Astrocyte (in vitro differentiated cells and primary cell): ENCODE measurements around the gene CD80. TPM values are rescaled to one million over a fixed set of nuclear protein-coding genes. Genes with fewer than 3 reads are reported as not detected.
A peak's percentile ranks its signal among the peaks of the same experiment; 100 is the strongest.

Source experiments
- DNase-seq: peaks from one replicate; pipeline ENCODE4 v3.0.0-alpha.2; 2010; ENCODE audit warnings: low read depth
- FAIRE-seq: peaks from 2 replicates; lab custom pipeline; 2011; peaks lifted over from hg19 to GRCh38; lab: Jason Lieb, UNC
- H2AFZ ChIP-seq: 2 replicates; pipeline ENCODE4 v1.6.0; 2012; ENCODE audit warnings: low read depth, low read length, inconsistent platforms
- H3K27ac ChIP-seq: 2 replicates; pipeline ENCODE4 v1.5.1; 2011; ENCODE audit warnings: low read depth, low read length, inconsistent platforms
- H3K27me3 ChIP-seq: 2 replicates; pipeline ENCODE4 v1.6.0; 2011; ENCODE audit warnings: low read length, inconsistent platforms; ENCODE audit not compliant: insufficient read depth
- H3K36me3 ChIP-seq: 2 replicates; pipeline ENCODE4 v1.5.1; 2011; ENCODE audit warnings: low read length, inconsistent platforms; ENCODE audit not compliant: insufficient read depth
- H3K4me1 ChIP-seq: 2 replicates; pipeline ENCODE4 v1.5.1; 2011; ENCODE audit warnings: low read length, inconsistent platforms; ENCODE audit not compliant: insufficient read depth
- H3K4me2 ChIP-seq: 2 replicates; pipeline ENCODE4 v1.6.0; 2012; ENCODE audit warnings: low read length, inconsistent platforms
- H3K4me3 ChIP-seq: 2 replicates; pipeline ENCODE4 v1.5.1; 2011; ENCODE audit warnings: low read depth, mild to moderate bottlenecking, low read length, inconsistent platforms; ENCODE audit not compliant: insufficient read depth
- H3K79me2 ChIP-seq: 2 replicates; pipeline ENCODE4 v1.6.0; 2012; ENCODE audit warnings: mild to moderate bottlenecking, low read length, inconsistent platforms; ENCODE audit not compliant: insufficient read depth
- H3K9ac ChIP-seq: 2 replicates; pipeline ENCODE4 v1.6.0; 2012; ENCODE audit warnings: mild to moderate bottlenecking, low read length, inconsistent platforms
- H3K9me3 ChIP-seq: 2 replicates; pipeline ENCODE4 v1.5.1; 2012; ENCODE audit warnings: low read depth, mild to moderate bottlenecking, low read length, inconsistent platforms; ENCODE audit not compliant: insufficient read depth
- H4K20me1 ChIP-seq: 2 replicates; pipeline ENCODE4 v1.6.0; 2012; ENCODE audit warnings: low read length, inconsistent platforms; ENCODE audit not compliant: insufficient read depth
- H3K27ac Mint-ChIP-seq: one replicate; pipeline ENCODE4 v1.8.0; 2021; ENCODE audit warnings: mild to moderate bottlenecking, mixed read lengths; ENCODE audit not compliant: unreplicated experiment
- H3K27me3 Mint-ChIP-seq: one replicate; pipeline ENCODE4 v1.8.0; 2021; ENCODE audit warnings: low read depth, mixed read lengths; ENCODE audit not compliant: unreplicated experiment
- H3K36me3 Mint-ChIP-seq: one replicate; pipeline ENCODE4 v1.8.0; 2021; ENCODE audit warnings: low read depth, mixed read lengths; ENCODE audit not compliant: unreplicated experiment
- H3K4me1 Mint-ChIP-seq: one replicate; pipeline ENCODE4 v1.8.0; 2021; ENCODE audit warnings: low read depth, mixed read lengths; ENCODE audit not compliant: unreplicated experiment
- H3K4me3 Mint-ChIP-seq: one replicate; pipeline ENCODE4 v1.8.0; 2021; ENCODE audit warnings: mild to moderate bottlenecking, moderate library complexity, mixed read lengths; ENCODE audit not compliant: unreplicated experiment
- H3K9me3 Mint-ChIP-seq: one replicate; pipeline ENCODE4 v1.8.0; 2021; ENCODE audit warnings: mild to moderate bottlenecking, mixed read lengths; ENCODE audit not compliant: unreplicated experiment
- EZH2 ChIP-seq: IDR thresholded peaks from 2 replicates; pipeline ENCODE4 v1.6.1; 2012; ENCODE audit warnings: mild to moderate bottlenecking, low read length, inconsistent platforms; ENCODE audit not compliant: insufficient read depth
- total RNA-seq: library from RNA; stranded (reverse); gene quantifications from 2 replicates; pipeline ENCODE4 v1.2.1, GENCODE V29; 2021
- TF ChIP-seq, protein P1 (sequence below): IDR thresholded peaks from 2 replicates; pipeline ENCODE4 v1.5.1; 2011; ENCODE audit warnings: low read depth, mild to moderate bottlenecking, inconsistent platforms, low read length, moderate library complexity; ENCODE audit not compliant: insufficient read depth

Gene CD80
- total RNA-seq, 1 donor from 2014 or later = not detected

DNA sequence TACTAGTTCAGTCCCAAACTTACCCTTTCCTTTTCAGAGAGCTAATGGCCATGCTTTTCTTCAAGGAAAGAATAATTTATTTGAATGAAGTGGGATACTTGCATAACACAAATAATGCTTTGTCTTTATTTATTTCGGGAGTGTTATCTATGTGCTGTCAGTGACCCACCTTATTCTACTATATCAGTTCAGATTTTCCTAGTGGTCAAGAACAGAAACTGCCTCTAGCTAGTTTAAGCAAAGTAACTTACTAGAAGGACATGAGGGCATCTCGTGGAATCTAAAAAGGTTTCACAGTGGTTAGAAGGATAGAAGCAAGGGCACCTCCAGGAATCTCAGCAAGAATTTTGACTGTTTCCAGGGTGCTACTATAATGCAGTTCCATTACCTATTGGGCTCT lies 64.8 kb downstream of the CD80 start:
- Mint-ChIP-seq H3K36me3 (peaks cover 9% of the 10 kb centered on the region), H3K9me3 (peaks cover 2% of the 10 kb centered on the region), H3K4me1 (peaks cover 1% of the 10 kb centered on the region), H3K27me3 (no peaks in the 10 kb centered on the region), H3K4me3 (no peak overlapping the region), H3K27ac (no peak overlapping the region)
- FAIRE-seq = no peak
- H3K27ac ChIP-seq = no peak overlapping the region
- H3K4me3 ChIP-seq = no peak overlapping the region
- H2AFZ ChIP-seq = no peak overlapping the region
- peaks cover 15% of the 10 kb centered on the region for H3K79me2 ChIP-seq
- no peak overlapping the region for H3K9ac ChIP-seq
- TF ChIP-seq, protein P1, sequence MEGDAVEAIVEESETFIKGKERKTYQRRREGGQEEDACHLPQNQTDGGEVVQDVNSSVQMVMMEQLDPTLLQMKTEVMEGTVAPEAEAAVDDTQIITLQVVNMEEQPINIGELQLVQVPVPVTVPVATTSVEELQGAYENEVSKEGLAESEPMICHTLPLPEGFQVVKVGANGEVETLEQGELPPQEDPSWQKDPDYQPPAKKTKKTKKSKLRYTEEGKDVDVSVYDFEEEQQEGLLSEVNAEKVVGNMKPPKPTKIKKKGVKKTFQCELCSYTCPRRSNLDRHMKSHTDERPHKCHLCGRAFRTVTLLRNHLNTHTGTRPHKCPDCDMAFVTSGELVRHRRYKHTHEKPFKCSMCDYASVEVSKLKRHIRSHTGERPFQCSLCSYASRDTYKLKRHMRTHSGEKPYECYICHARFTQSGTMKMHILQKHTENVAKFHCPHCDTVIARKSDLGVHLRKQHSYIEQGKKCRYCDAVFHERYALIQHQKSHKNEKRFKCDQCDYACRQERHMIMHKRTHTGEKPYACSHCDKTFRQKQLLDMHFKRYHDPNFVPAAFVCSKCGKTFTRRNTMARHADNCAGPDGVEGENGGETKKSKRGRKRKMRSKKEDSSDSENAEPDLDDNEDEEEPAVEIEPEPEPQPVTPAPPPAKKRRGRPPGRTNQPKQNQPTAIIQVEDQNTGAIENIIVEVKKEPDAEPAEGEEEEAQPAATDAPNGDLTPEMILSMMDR = no peak
- TF ChIP-seq EZH2 = no peak
- peaks cover 10% of the 10 kb centered on the region for H3K4me1 ChIP-seq
- no peaks in the 10 kb centered on the region for H3K9me3 ChIP-seq
- DNase-seq = no peak
- H3K27me3 ChIP-seq = no peaks in the 10 kb centered on the region
- no peak overlapping the region for H3K4me2 ChIP-seq
- H3K36me3 ChIP-seq = peaks cover 5% of the 10 kb centered on the region
- no peaks in the 10 kb centered on the region for H4K20me1 ChIP-seq

DNA sequence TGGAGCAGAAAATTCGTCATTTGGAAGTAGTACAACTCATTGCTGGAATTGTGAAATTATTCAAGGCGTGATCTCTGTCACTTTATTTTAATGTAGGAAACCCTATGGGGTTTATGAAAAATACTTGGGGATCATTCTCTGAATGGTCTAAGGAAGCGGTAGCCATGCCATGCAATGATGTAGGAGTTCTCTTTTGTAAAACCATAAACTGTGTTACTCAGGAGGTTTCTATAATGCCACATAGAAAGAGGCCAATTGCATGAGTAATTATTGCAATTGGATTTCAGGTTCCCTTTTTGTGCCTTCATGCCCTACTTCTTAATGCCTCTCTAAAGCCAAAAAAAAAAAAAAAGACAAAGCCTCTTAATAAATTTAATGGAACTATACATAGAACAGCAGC lies 66.6 kb downstream of the CD80 start:
- no peak for DNase-seq
- Histone ChIP-seq H3K9me3 (no peaks in the 10 kb centered on the region), H3K27me3 (no peaks in the 10 kb centered on the region), H2AFZ (no peak overlapping the region), H3K4me3 (no peak overlapping the region), H3K79me2 (no peaks in the 10 kb centered on the region), H3K36me3 (peaks cover 5% of the 10 kb centered on the region), H4K20me1 (no peaks in the 10 kb centered on the region), H3K4me1 (peaks cover 7% of the 10 kb centered on the region), H3K27ac (no peak overlapping the region), H3K4me2 (no peak overlapping the region), H3K9ac (no peak overlapping the region)
- H3K4me3 Mint-ChIP-seq = no peak overlapping the region
- no peak for FAIRE-seq
- peaks cover 9% of the 10 kb centered on the region for H3K36me3 Mint-ChIP-seq
- no peaks in the 10 kb centered on the region for H3K4me1 Mint-ChIP-seq
- H3K27me3 Mint-ChIP-seq = no peaks in the 10 kb centered on the region
- no peak overlapping the region for H3K27ac Mint-ChIP-seq
- H3K9me3 Mint-ChIP-seq = peaks cover 2% of the 10 kb centered on the region
- TF ChIP-seq, protein P1 = no peak
- TF ChIP-seq EZH2 = no peak

DNA sequence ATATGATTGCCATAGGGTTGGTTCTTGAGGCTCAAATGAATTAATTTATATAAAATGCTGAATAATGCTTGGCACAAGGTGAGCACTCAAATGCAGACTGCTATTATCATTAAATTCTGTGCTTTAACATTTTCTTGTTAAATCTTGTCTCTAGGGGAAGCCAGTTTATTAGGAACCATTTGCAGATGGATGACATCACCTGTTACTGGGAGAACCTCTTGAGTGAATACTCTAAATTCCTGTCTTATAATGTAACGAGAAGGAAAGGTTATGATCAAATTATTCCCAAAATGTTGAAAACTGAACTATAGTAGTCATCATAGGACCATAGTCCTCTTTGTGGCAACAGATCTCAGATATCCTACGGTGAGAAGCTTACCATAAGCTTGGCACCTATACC lies 67.3 kb downstream of the CD80 start:
- Mint-ChIP-seq H3K36me3 (peaks cover 9% of the 10 kb centered on the region), H3K27me3 (no peaks in the 10 kb centered on the region), H3K4me3 (no peak overlapping the region), H3K9me3 (peaks cover 2% of the 10 kb centered on the region), H3K27ac (no peak overlapping the region), H3K4me1 (no peaks in the 10 kb centered on the region)
- Histone ChIP-seq H3K27me3 (no peaks in the 10 kb centered on the region), H3K79me2 (no peaks in the 10 kb centered on the region), H2AFZ (no peak overlapping the region), H3K36me3 (peaks cover 5% of the 10 kb centered on the region), H3K9me3 (no peaks in the 10 kb centered on the region), H3K4me3 (no peak overlapping the region), H3K4me2 (no peak overlapping the region), H3K4me1 (peaks cover under 1% of the 10 kb centered on the region), H4K20me1 (no peaks in the 10 kb centered on the region), H3K9ac (no peak overlapping the region), H3K27ac (no peak overlapping the region)
- DNase-seq (no peak), FAIRE-seq (peak; percentile 29)
- TF ChIP-seq, protein P1 = no peak
- no peak for TF ChIP-seq EZH2
